ENCODE measurements around the gene TLL1.

Gene TLL1

GRCh38 chr4:165971933-165972332 is 98.9 kb downstream of the TLL1 start:
- DNase-seq (ENCODE audit: low spot score) = no peak

GRCh38 chr4:165972747-165973146 is 99.7 kb downstream of the TLL1 start:
- DNase-seq (ENCODE audit: low spot score) = no peak

GRCh38 chr4:165982934-165983333 is 109.9 kb downstream of the TLL1 start:
- DNase-seq (ENCODE audit: low spot score) = no peak

- no peak for DNase-seq (ENCODE audit: low spot score)
These were observed 114.1 kb downstream of the TLL1 start for GRCh38 chr4:165986956-165987698.

- no peak for DNase-seq (ENCODE audit: low spot score)
These were observed 118.5 kb downstream of the TLL1 start for GRCh38 chr4:165991325-165992180.

- no peak for DNase-seq (ENCODE audit: low spot score)
These were observed 119.2 kb downstream of the TLL1 start for GRCh38 chr4:165992283-165992682.

GRCh38 chr4:165994701-165995100 is 121.7 kb downstream of the TLL1 start:
- peak; percentile 13 for DNase-seq (ENCODE audit: low spot score)

GRCh38 chr4:166003811-166004210 is 130.8 kb downstream of the TLL1 start:
- no peak for DNase-seq (ENCODE audit: low spot score)

GRCh38 chr4:166006217-166006616 is 133.2 kb downstream of the TLL1 start:
- no peak for DNase-seq (ENCODE audit: low spot score)

- DNase-seq (ENCODE audit: low spot score) = no peak
These were observed 135.5 kb downstream of the TLL1 start for GRCh38 chr4:166008510-166008909.

- no peak for DNase-seq (ENCODE audit: low spot score)
These were observed 139.3 kb downstream of the TLL1 start for GRCh38 chr4:166012129-166013030.

- DNase-seq (ENCODE audit: low spot score) = no peak
These were observed 141.4 kb downstream of the TLL1 start for GRCh38 chr4:166014411-166014810.

GRCh38 chr4:166017804-166018203 is 144.8 kb downstream of the TLL1 start:
- no peak for DNase-seq (ENCODE audit: low spot score)

- no peak for DNase-seq (ENCODE audit: low spot score)
These were observed 146.6 kb downstream of the TLL1 start for GRCh38 chr4:166019441-166020220.

- DNase-seq (ENCODE audit: low spot score) = no peak
These were observed 148.6 kb downstream of the TLL1 start for GRCh38 chr4:166021617-166022016.

GRCh38 chr4:166034965-166035364 is 161.9 kb downstream of the TLL1 start:
- no peak for DNase-seq (ENCODE audit: low spot score)

GRCh38 chr4:166039822-166040221 is 166.8 kb downstream of the TLL1 start:
- no peak for DNase-seq (ENCODE audit: low spot score)

- DNase-seq (ENCODE audit: low spot score) = no peak
These were observed 169.5 kb downstream of the TLL1 start for GRCh38 chr4:166042510-166043055.

- no peak for DNase-seq (ENCODE audit: low spot score)
These were observed 170.8 kb downstream of the TLL1 start for GRCh38 chr4:166043801-166044200.

GRCh38 chr4:166044871-166045270 is 171.8 kb downstream of the TLL1 start:
- DNase-seq (ENCODE audit: low spot score) = no peak

GRCh38 chr4:166045457-166045856 is 172.4 kb downstream of the TLL1 start:
- DNase-seq (ENCODE audit: low spot score) = no peak

Data from RKO (cell line).